Psoas muscle (tissue), 8 donors: ENCODE results near the gene CKLF. TPM values are rescaled to one million over a fixed set of nuclear protein-coding genes. Genes with fewer than 3 reads are reported as not detected.

Experiments used
- ATAC-seq, 4 donors: fragments of 200-7000 bp; cut with Tn5 transposase; one replicate each; pipeline ENCODE4 v1.9.1; 2020; ENCODE audit warnings: moderate library complexity in 3 of 4, mild to moderate bottlenecking in 2 of 4
- DNase-seq, 2 donors: peaks; one replicate each; pipeline ENCODE4 v3.0.0-alpha.2; 2020
- H3K27ac ChIP-seq: fragments of 200-600 bp; one replicate; pipeline ENCODE4 v1.8.0; 2022
- H3K27me3 ChIP-seq, 3 donors: fragments of 200-600 bp in 1 of 3; one replicate each; pipeline versions ENCODE4 v1.6.1 to v1.8.0; 2013 to 2022; ENCODE audit warnings: low read length in 2 of 3, mild to moderate bottlenecking in 2 of 3, moderate library complexity in 1 of 3; ENCODE audit not compliant: insufficient read depth in 3 of 3
- H3K36me3 ChIP-seq, 2 donors: fragments of 200-600 bp in 1 of 2; one replicate each; pipeline versions ENCODE4 v1.6.1 to v1.8.0; 2013 to 2022; ENCODE audit warnings: low read depth in 1 of 2, mild to moderate bottlenecking in 1 of 2, moderate library complexity in 1 of 2; ENCODE audit not compliant: insufficient read depth in 1 of 2
- H3K4me1 ChIP-seq: fragments of 200-600 bp; one replicate; pipeline ENCODE4 v1.8.0; 2022
- H3K4me3 ChIP-seq: fragments of 200-600 bp; one replicate; pipeline ENCODE4 v1.8.0; 2022; ENCODE audit warnings: mild to moderate bottlenecking
- H3K9me3 ChIP-seq: fragments of 200-600 bp; one replicate; pipeline ENCODE4 v1.8.0; 2022
- WGBS, 3 donors: extraction: QIAGEN DNeasy Blood & Tissue Kit; methylation state at CpG; one replicate each; pipeline versions ENCODE4 v1.1.6 to v1.1.7; 2013; 5-methylcytosine and 5-hydroxymethylcytosine counted together
- intact Hi-C, 2 donors: fragments of 100-400 bp; cut with DNase I; formaldehyde crosslinking; loops; one replicate each; pipeline versions ENCODE4 v1.11.0 to v1.14.2; 2022
- polyA plus RNA-seq, 3 donors: library from polyadenylated mRNA; stranded (reverse); fragments of 200-250 nt; gene quantifications; one replicate each; pipeline ENCODE4 v1.2.3, GENCODE V29; 2013
- total RNA-seq, 4 donors: library from RNA; stranded (reverse); fragmentation: NEBNext Ultra II Directional in 2 of 4; extraction: Animal tissue kit (Norgen Biotek cat#: 25700) in 2 of 4; gene quantifications; one replicate each; pipeline versions ENCODE4 v1.2.1 to v1.2.4, GENCODE V29; 2021 to 2023
- TF ChIP-seq, protein P1 (sequence below): fragments of 200-600 bp; IDR thresholded peaks from one replicate; pipeline ENCODE4 v1.8.0; 2022; ENCODE audit warnings: antibody characterized with exemption
- donor health status: healthy with polysubstance abuse.
- donor health status: DM: no; HTN: no; CAD: no; lungs with moderate emphysema.
- donor health status: Bipolar disorder and iron deficiency.
- donor health status: healthy.
- donor health status: DM: yes; HTN: yes; CAD: no.
- donor health status: DM: no; HTN: no; CAD: no.
- donor health status: DM: no; HTN: no; CAD: no.
- donor health status: DM: yes; HTN: yes; CAD: no.

Gene CKLF
- total and polyA plus RNA-seq, 7 donors, result 4.1 to 21.1 (median 6.6) TPM

DNA sequence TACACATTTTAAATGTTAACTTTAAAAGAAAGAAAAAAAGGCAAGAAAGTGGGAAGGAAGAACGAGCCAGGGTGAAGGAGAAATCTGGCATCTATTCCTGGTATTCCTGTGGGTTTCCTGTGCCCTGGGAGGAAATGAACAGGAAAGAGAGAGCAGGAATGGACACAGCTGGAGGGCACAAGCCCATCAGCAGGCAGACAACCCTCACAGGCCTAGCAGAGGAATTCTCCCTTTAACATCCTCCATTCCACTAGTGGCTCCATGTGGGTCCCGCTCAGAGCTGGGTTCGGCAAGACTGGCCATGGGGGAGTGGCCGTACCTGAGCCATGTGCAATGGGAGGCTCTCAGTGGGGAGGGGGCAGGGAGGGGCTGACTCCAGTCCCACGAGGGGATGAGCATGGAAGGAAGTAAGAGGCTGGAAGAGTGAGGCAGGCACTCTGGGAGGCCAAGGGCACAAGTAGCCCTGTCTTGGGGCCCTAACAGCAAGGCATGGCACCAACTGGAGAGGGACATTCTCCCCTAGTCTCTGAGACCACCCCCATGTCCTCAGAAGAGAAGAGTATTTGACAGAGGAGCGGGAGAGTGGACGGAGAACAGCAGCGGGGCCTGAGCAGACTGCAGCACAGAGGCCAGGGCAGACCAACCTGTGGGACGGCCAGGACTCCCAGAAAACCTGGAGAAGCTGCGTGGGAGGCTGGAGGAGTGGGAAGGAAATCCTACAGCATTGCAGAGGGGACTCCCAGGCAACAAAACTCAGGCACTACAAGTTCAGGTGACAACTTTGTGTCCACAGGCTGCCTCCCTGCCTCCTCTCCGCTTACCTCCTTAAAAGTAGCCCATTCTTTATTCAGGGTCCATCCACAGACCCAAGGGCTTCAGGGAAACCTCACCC is 32.6 kb upstream of the CKLF start:
- no peaks in the 10 kb centered on the region for H3K9me3 ChIP-seq
- H3K4me3 ChIP-seq, result no peak overlapping the region
- TF ChIP-seq, protein P1, sequence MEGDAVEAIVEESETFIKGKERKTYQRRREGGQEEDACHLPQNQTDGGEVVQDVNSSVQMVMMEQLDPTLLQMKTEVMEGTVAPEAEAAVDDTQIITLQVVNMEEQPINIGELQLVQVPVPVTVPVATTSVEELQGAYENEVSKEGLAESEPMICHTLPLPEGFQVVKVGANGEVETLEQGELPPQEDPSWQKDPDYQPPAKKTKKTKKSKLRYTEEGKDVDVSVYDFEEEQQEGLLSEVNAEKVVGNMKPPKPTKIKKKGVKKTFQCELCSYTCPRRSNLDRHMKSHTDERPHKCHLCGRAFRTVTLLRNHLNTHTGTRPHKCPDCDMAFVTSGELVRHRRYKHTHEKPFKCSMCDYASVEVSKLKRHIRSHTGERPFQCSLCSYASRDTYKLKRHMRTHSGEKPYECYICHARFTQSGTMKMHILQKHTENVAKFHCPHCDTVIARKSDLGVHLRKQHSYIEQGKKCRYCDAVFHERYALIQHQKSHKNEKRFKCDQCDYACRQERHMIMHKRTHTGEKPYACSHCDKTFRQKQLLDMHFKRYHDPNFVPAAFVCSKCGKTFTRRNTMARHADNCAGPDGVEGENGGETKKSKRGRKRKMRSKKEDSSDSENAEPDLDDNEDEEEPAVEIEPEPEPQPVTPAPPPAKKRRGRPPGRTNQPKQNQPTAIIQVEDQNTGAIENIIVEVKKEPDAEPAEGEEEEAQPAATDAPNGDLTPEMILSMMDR, result no peak
- peak overlapping the region; percentile 41 for H3K27ac ChIP-seq
- ATAC-seq (no peak), DNase-seq (no peak)
- WGBS, 3 donors, result 81 to 84% (median 82%) methylated on average over 11 of the region's 11 CpGs
- intact Hi-C loops, result loop anchor here in 1 of 2 donors (5.0 kb wide), 1 partner anchor 33 kb away; the partner anchor contains the start of genes CKLF and TK2
- peaks cover 49% of the 10 kb centered on the region for H3K4me1 ChIP-seq
- peaks cover 0 to 28% of the 10 kb centered on the region in 2 donors for H3K36me3 ChIP-seq
- no peaks in the 10 kb centered on the region for H3K27me3 ChIP-seq

DNA sequence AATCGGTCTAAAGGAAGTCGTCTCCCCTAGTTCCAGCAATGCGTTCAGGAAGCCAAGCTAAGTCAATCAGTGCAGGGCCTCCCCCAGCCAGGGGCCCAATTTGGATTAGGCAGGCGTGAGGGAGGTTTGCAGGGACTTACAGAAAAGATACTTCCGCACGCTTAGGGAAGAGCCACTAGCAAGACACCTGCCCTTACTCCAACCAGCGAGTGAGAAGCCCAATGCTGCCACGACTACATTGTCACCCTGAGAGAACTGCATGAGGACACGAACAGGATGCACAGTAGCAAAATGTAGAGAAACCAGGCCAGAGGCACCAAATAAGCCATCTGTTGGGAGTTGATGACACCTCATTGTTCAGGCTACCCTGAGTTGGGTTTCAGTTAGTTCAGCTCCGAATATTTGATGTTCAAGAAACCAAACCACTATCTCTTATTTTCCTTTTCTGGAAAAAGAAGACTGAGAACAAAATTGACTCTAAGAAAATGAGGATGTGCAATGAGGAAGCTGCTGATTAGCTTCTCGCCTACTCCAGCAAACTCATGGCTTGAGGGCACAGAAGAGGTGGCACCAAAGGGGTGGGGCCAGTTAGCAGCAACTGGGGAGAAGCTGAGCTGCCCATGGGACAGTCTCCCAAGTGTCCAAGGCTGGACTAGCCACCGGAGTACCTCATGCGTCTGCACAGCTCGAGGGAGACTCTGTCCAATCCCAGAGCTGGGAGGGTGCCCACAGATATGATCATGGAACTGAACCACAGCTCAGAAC is 31.8 kb upstream of the CKLF start:
- H3K27ac ChIP-seq, result peak overlapping the region; percentile 41
- 71 to 77% (median 74%) methylated on average over 14 of the region's 14 CpGs for WGBS, 3 donors
- DNase-seq (peak in 1 of 2 donors; percentile 66), ATAC-seq (no peak)
- H3K4me3 ChIP-seq, result no peak overlapping the region
- peaks cover 46% of the 10 kb centered on the region for H3K4me1 ChIP-seq
- TF ChIP-seq, protein P1, result no peak
- intact Hi-C loops, result no loop called here
- H3K9me3 ChIP-seq, result no peaks in the 10 kb centered on the region
- H3K27me3 ChIP-seq, result no peaks in the 10 kb centered on the region
- peaks cover 0 to 31% of the 10 kb centered on the region in 2 donors for H3K36me3 ChIP-seq

GRCh38 chr16:66521252-66521713 is 31.1 kb upstream of the CKLF start:
- no peaks in the 10 kb centered on the region for H3K27me3 ChIP-seq
- no peak overlapping the region for H3K4me3 ChIP-seq
- no peak overlapping the region for H3K27ac ChIP-seq
- no peaks in the 10 kb centered on the region for H3K9me3 ChIP-seq
- no peak for ATAC-seq
- intact Hi-C loops, result no loop called here
- 88 to 99% (median 97%) methylated on average over 5 of the region's 5 CpGs for WGBS, 3 donors
- peaks cover 39% of the 10 kb centered on the region for H3K4me1 ChIP-seq
- TF ChIP-seq, protein P1, result no peak
- DNase-seq, result no peak
- peaks cover 0 to 34% of the 10 kb centered on the region in 2 donors for H3K36me3 ChIP-seq

DNA sequence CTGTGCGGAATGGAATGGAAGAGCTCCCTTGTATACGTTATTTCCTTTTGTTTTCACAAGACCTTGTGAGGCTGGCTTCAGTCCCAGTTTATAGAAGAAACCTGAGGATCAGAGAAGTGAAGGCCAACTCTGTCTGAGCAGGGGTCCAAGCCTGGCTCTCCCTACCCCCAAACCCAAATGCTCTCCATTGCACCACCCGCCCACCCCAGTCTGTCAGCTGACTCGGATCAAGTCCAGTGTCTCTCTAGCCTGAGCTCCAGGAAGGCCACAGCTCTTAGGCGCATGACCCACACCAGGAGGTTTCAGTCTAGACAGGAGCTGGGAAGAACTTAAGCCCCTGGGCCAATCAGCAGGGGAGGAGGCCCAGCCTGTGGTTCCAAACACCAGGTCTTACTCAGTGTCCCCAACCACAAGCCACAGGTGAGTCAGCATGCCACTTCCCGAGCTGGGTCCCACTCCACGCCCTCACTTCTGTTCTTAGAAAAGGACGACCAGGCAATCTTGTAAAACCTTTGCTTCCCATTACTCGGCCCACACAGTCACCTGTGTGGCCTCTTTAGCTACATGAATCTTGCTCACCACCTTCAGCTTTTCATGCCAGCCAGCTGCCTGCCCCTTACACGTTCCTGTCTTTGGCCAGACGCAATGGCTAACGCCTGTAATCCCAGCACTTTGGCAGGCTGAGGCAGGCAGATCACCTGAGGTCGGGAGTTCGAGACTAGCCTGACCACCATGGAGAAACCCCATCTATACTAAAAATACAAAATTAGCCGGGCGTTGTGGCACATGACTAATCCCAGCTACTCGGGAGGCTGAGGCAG is 30.2 kb upstream of the CKLF start:
- no peak overlapping the region for H3K4me3 ChIP-seq
- H3K4me1 ChIP-seq, result peaks cover 33% of the 10 kb centered on the region
- DNase-seq, result no peak
- TF ChIP-seq, protein P1, result no peak
- H3K9me3 ChIP-seq, result no peaks in the 10 kb centered on the region
- ATAC-seq, result peak in 3 of 4 donors; percentile 65 to 77 (median 65)
- WGBS, 3 donors, result 80 to 84% (median 83%) methylated on average over 17 of the region's 17 CpGs
- no peaks in the 10 kb centered on the region for H3K27me3 ChIP-seq
- peak overlapping the region; percentile 50 for H3K27ac ChIP-seq
- intact Hi-C loops, result no loop called here
- H3K36me3 ChIP-seq, result peaks cover 0 to 39% of the 10 kb centered on the region in 2 donors
